Spleen (tissue), 11 donors: Measurements from ENCODE around the gene EVI5. TPM values are rescaled to one million over a fixed set of nuclear protein-coding genes. Genes with fewer than 3 reads are reported as not detected.

Experiments
- DNase-seq: peaks from one replicate; pipeline ENCODE4 v3.0.0-alpha.2; 2020
- H3K27ac ChIP-seq, 8 donors: fragments of 200-600 bp; sonication (generic) in 7 of 8; 1 replicate in 4 of 8; 2 replicates in 4 of 8; pipeline versions ENCODE4 v1.5.0 to v1.8.0; 2016 to 2021; ENCODE audit warnings: inconsistent platforms in 4 of 8, mild to moderate bottlenecking in 4 of 8, moderate library complexity in 1 of 8
- H3K27me3 ChIP-seq, 7 donors: fragments of 200-600 bp; sonication (generic) in 6 of 7; replicated peaks in 1 of 7; 1 replicate in 4 of 7; 2 replicates in 3 of 7; pipeline versions ENCODE4 v1.5.0 to v1.8.0; 2016 to 2021; ENCODE audit warnings: inconsistent platforms in 3 of 7, mild to moderate bottlenecking in 1 of 7
- H3K36me3 ChIP-seq, 6 donors: fragments of 200-600 bp; sonication (generic) in 5 of 6; 1 replicate in 4 of 6; 2 replicates in 2 of 6; pipeline versions ENCODE4 v1.5.0 to v1.8.0; 2016 to 2021; ENCODE audit warnings: inconsistent platforms in 2 of 6
- H3K4me1 ChIP-seq, 6 donors: fragments of 200-600 bp; sonication (generic) in 5 of 6; 1 replicate in 3 of 6; 2 replicates in 3 of 6; pipeline versions ENCODE4 v1.5.0 to v1.8.0; 2016 to 2021; ENCODE audit warnings: inconsistent platforms in 3 of 6
- H3K4me3 ChIP-seq, 8 donors: fragments of 200-600 bp; sonication (generic) in 7 of 8; 1 replicate in 4 of 8; 2 replicates in 4 of 8; pipeline versions ENCODE4 v1.5.0 to v1.8.0; 2016 to 2021; ENCODE audit warnings: inconsistent platforms in 4 of 8, mild to moderate bottlenecking in 4 of 8, moderate library complexity in 2 of 8
- H3K9me3 ChIP-seq, 8 donors: fragments of 200-600 bp; sonication (generic) in 7 of 8; 1 replicate in 4 of 8; 2 replicates in 4 of 8; pipeline versions ENCODE4 v1.5.0 to v1.8.0; 2016 to 2021; ENCODE audit warnings: inconsistent platforms in 4 of 8
- CTCF ChIP-seq, 11 experiments: fragments of 200-600 bp in 7 of 11; fragments of 450-650 bp in 4 of 11; sonication (generic) in 4 of 11; IDR thresholded peaks in 8 of 11; conservative IDR thresholded peaks in 3 of 11; 1 replicate in 7 of 11; 2 replicates in 4 of 11; pipeline versions ENCODE4 v1.4.0 to v1.8.0; 2016 to 2021; ENCODE audit warnings: antibody characterized with exemption in 11 of 11, inconsistent platforms in 4 of 11, mild to moderate bottlenecking in 1 of 11
- POLR2A ChIP-seq, 3 donors: fragments of 450-650 bp; IDR thresholded peaks; one replicate each; pipeline ENCODE4 v1.5.1; 2017; ENCODE audit warnings: antibody characterized with exemption in 3 of 3, mild to moderate bottlenecking in 1 of 3
- POLR2AphosphoS5 ChIP-seq, 3 donors: sonication (generic); formaldehyde crosslinking; IDR thresholded peaks; one replicate each; pipeline ENCODE4 v1.5.1; 2017; ENCODE audit warnings: antibody characterized with exemption in 3 of 3
- WGBS, 5 donors: extraction: QIAGEN DNeasy Blood & Tissue Kit in 3 of 5; methylation state at CpG; one replicate each; pipeline versions ENCODE4 v1.1.5 to v1.1.7; 2013 to 2018; 5-methylcytosine and 5-hydroxymethylcytosine counted together
- intact Hi-C: fragments of 100-400 bp; cut with DNase I; formaldehyde crosslinking; loops from one replicate; pipeline ENCODE4 v1.15.0; 2023; ENCODE audit warnings: low total_unique reads
- polyA plus RNA-seq, 3 donors: library from polyadenylated mRNA; stranded (reverse); fragments of 200-250 nt; gene quantifications; one replicate each; pipeline ENCODE4 v1.2.1, GENCODE V29; 2013
- total RNA-seq, 7 donors: library from RNA; depleted of rRNA in 3 of 7; stranded (reverse); fragments of >200 nt in 3 of 7; fragmentation: NEBNext Ultra II Directional in 4 of 7; extraction: Animal tissue kit (Norgen Biotek cat#: 25700) in 4 of 7; gene quantifications; one replicate each; pipeline versions ENCODE4 v1.1.0 to v1.2.1, GENCODE V29; 2016 to 2021
- donor health status: healthy with polysubstance abuse.
- donor health status: DM: no; HTN: no; CAD: no; lungs with moderate emphysema.
- donor health status: DM: no; HTN: no; CAD: no.
- donor health status: Bipolar disorder and iron deficiency.
- donor health status: healthy.
- donor health status: DM: no; HTN: no; CAD: no.
- donor health status: DM: yes; HTN: yes; CAD: no.

The EVI5 gene
- total and polyA plus RNA-seq, 10 donors = 1.7 to 38.3 (median 27.0) TPM

GRCh38 chr1:92481971-92482664, 302.8 kb downstream of the EVI5 start:
- peaks cover 0 to 37% (median 0%) of the 10 kb centered on the region in 6 donors for H3K36me3 ChIP-seq
- H3K27me3 ChIP-seq = peaks cover 0 to 76% (median 65%) of the 10 kb centered on the region in 7 donors
- H3K4me3 ChIP-seq = peak overlapping the region; percentile 59 to 83 (median 74)
- H3K27ac ChIP-seq = peak overlapping the region in 5 of 8 donors; percentile 81 to 94 (median 89)
- 15 to 32% (median 20%) methylated on average over 38 to 39 of the region's 39 CpGs for WGBS, 5 donors
- TF ChIP-seq CTCF (IDR thresholded peaks at IDR 0.05 in 8 of 11, conservative IDR thresholded peaks at IDR 0.05 in 3 of 11) (no peak), POLR2AphosphoS5 (IDR thresholded peaks at IDR 0.05) (peak in 1 of 3 donors; percentile 33), POLR2A (IDR thresholded peaks at IDR 0.05) (no peak)
- no peaks in the 10 kb centered on the region for H3K9me3 ChIP-seq
- DNase-seq = peak; percentile 82
- peaks cover 32 to 92% (median 65%) of the 10 kb centered on the region in 6 donors for H3K4me1 ChIP-seq
- intact Hi-C loops = no loop called here

GRCh38 chr1:92481599-92481925, 303.3 kb downstream of the EVI5 start:
- no peak for DNase-seq
- TF ChIP-seq POLR2AphosphoS5 (IDR thresholded peaks at IDR 0.05) (no peak), POLR2A (IDR thresholded peaks at IDR 0.05) (no peak), CTCF (IDR thresholded peaks at IDR 0.05 in 8 of 11, conservative IDR thresholded peaks at IDR 0.05 in 3 of 11) (no peak)
- H3K36me3 ChIP-seq = peaks cover 0 to 37% (median 0%) of the 10 kb centered on the region in 6 donors
- H3K27ac ChIP-seq = peak overlapping the region in 1 of 8 donors; percentile 88
- peak overlapping the region in 5 of 8 donors; percentile 63 to 82 (median 72) for H3K4me3 ChIP-seq
- H3K4me1 ChIP-seq = peaks cover 32 to 92% (median 64%) of the 10 kb centered on the region in 6 donors
- no peaks in the 10 kb centered on the region for H3K9me3 ChIP-seq
- peaks cover 0 to 71% (median 60%) of the 10 kb centered on the region in 7 donors for H3K27me3 ChIP-seq
- WGBS, 5 donors = 56 to 78% (median 60%) methylated on average over 12 of the region's 12 CpGs
- intact Hi-C loops = no loop called here

- WGBS, 5 donors = 69 to 74% (median 70%) methylated on average over 42 to 65 of the region's 65 CpGs
- peaks cover 0 to 65% (median 54%) of the 10 kb centered on the region in 7 donors for H3K27me3 ChIP-seq
- DNase-seq = peak; percentile 79
- intact Hi-C loops = no loop called here
- peak overlapping the region in 4 of 8 donors; percentile 6 to 82 (median 64) for H3K4me3 ChIP-seq
- H3K4me1 ChIP-seq = peaks cover 32 to 92% (median 65%) of the 10 kb centered on the region in 6 donors
- H3K9me3 ChIP-seq = no peaks in the 10 kb centered on the region
- TF ChIP-seq POLR2A (IDR thresholded peaks at IDR 0.05) (no peak), POLR2AphosphoS5 (IDR thresholded peaks at IDR 0.05) (peak in 1 of 3 donors; percentile 13)
- peaks cover 0 to 40% (median 0%) of the 10 kb centered on the region in 6 donors for H3K36me3 ChIP-seq
- peak overlapping the region in 1 of 8 donors; percentile 4 for H3K27ac ChIP-seq
Observed at GRCh38 chr1:92480813-92481598, 303.9 kb downstream of the EVI5 start.

DNA sequence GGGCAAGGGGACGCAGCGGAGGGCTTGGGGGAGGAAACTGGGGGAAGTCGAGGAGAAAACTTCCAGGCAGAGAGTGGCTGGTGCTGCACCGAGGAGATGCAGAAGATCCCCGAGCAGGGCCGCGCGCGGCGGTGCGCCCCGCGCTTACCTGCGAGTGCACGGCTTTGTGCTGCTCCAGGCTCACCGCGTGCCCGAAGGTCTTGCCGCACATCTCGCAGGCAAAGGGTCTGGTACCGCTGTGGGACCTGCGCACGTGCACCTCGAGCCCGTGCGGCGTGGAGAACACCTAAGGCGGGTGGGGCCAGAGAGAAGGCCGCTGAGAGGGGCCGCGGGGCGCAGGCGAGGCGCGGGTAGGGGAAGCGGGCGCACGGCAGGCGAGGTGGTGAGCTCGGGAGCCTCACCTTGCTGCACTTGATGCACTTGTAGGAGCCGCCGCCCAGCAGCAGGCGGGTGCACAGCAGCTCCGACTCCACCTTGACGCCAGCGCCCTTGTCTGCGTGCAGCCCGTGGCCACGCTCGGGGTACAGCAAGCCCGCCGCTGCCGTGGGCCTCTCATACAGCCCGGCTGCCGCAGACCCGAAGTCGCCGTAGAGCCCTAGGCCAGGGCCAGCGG, 304.6 kb downstream of the EVI5 start:
- TF ChIP-seq CTCF (IDR thresholded peaks at IDR 0.05 in 8 of 11, conservative IDR thresholded peaks at IDR 0.05 in 3 of 11) (no peak), POLR2AphosphoS5 (IDR thresholded peaks at IDR 0.05) (peak in 1 of 3 donors; percentile 50), POLR2A (IDR thresholded peaks at IDR 0.05) (no peak)
- no peak overlapping the region for H3K27ac ChIP-seq
- peaks cover 32 to 92% (median 58%) of the 10 kb centered on the region in 6 donors for H3K4me1 ChIP-seq
- DNase-seq = peak; percentile 72
- peaks cover 0 to 58% (median 47%) of the 10 kb centered on the region in 7 donors for H3K27me3 ChIP-seq
- peaks cover 0 to 47% (median 0%) of the 10 kb centered on the region in 6 donors for H3K36me3 ChIP-seq
- H3K9me3 ChIP-seq = no peaks in the 10 kb centered on the region
- WGBS, 5 donors = 61 to 76% (median 75%) methylated on average over 32 to 59 of the region's 59 CpGs
- peak overlapping the region in 3 of 8 donors; percentile 6 to 82 (median 16) for H3K4me3 ChIP-seq
- intact Hi-C loops = no loop called here
